Effector memory CD8-positive, alpha-beta T cell (primary cell): ENCODE data around the gene TACR2.

Source experiments
- ATAC-seq: fragments of 150-1000 bp; cut with Tn5 transposase; replicated peaks from 2 replicates; pipeline ENCODE4 v1.10.0; 2021; ENCODE audit warnings: mild to moderate bottlenecking, moderate library complexity
- DNase-seq, 3 experiments: peaks; one replicate each; pipeline ENCODE4 v3.0.0; 2021
- H3K27ac Mint-ChIP-seq, 2 donors: one replicate each; pipeline ENCODE4 v1.8.0; 2022; ENCODE audit warnings: mild to moderate bottlenecking in 2 of 2, mixed read lengths in 2 of 2, moderate library complexity in 2 of 2
- H3K27me3 Mint-ChIP-seq, 2 donors: one replicate each; pipeline ENCODE4 v1.8.0; 2022; ENCODE audit warnings: mixed read lengths in 2 of 2
- H3K36me3 Mint-ChIP-seq: one replicate; pipeline ENCODE4 v1.8.0; 2022; ENCODE audit warnings: mild to moderate bottlenecking, moderate library complexity, mixed read lengths; ENCODE audit not compliant: insufficient read depth
- H3K4me1 Mint-ChIP-seq, 2 donors: one replicate each; pipeline ENCODE4 v1.8.0; 2022; ENCODE audit warnings: low read depth in 2 of 2, mixed read lengths in 2 of 2
- H3K4me3 Mint-ChIP-seq, 2 donors: one replicate each; pipeline ENCODE4 v1.8.0; 2022; ENCODE audit warnings: mild to moderate bottlenecking in 2 of 2, mixed read lengths in 2 of 2, moderate library complexity in 2 of 2
- H3K9me3 Mint-ChIP-seq, 2 donors: one replicate each; pipeline ENCODE4 v1.8.0; 2022; ENCODE audit warnings: mixed read lengths in 2 of 2

Gene TACR2

GRCh38 chr10:69361303-69361614 lies 55.5 kb downstream of the TACR2 start:
- Mint-ChIP-seq H3K27ac (peak overlapping the region; percentile 83 to 91), H3K9me3 (no peaks in the 10 kb centered on the region), H3K36me3 (peaks cover 15% of the 10 kb centered on the region), H3K27me3 (no peaks in the 10 kb centered on the region), H3K4me3 (peak overlapping the region in 1 of 2 donors; percentile 81), H3K4me1 (peaks cover 45% of the 10 kb centered on the region in 2 donors)
- ATAC-seq: no peak
- DNase-seq: no peak

DNA sequence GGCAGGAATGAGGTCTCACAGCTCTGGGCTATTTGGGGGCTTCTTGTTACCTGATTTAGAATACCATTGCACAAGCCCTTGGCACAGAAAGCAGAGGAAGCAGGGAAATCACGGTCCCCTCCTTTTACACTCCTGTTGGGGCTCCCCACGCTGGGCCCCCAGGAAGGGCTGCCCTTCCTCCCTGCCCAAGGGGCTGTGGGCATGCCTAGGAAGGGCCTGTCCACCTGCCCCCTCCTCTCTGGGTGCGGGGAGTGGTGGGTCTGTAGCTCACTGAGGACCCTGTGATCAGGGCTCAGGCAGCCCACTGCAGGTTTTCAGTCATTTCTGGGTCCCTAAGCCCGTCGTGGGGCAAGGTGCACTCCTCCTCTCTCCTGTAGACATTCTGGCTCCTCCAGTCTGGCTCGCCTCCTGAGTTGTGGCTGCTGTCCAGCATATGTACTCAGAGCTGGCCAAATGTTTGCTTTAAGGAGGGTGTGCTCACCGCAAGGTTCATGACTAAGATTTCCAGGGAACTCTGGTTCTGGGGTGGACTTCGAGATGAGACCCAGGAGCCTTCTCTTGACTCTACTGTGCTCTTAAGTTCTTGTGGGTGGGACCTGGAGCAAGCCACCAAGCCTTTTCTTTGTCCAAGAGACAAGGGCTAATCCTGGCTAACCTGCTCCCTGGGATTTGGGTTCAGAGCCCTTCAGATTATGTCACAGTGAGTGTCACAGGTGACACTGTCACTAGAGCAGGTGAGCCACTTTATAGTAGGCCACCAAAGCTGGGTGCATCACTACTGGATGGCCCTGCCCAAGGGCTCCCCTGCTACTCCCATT lies 56.0 kb downstream of the TACR2 start:
- Mint-ChIP-seq H3K9me3 (no peaks in the 10 kb centered on the region), H3K36me3 (peaks cover 15% of the 10 kb centered on the region), H3K27me3 (no peaks in the 10 kb centered on the region), H3K27ac (peak overlapping the region; percentile 83 to 91), H3K4me1 (peaks cover 45% of the 10 kb centered on the region in 2 donors), H3K4me3 (peak overlapping the region in 1 of 2 donors; percentile 81)
- no peak for DNase-seq
- ATAC-seq: no peak

DNA sequence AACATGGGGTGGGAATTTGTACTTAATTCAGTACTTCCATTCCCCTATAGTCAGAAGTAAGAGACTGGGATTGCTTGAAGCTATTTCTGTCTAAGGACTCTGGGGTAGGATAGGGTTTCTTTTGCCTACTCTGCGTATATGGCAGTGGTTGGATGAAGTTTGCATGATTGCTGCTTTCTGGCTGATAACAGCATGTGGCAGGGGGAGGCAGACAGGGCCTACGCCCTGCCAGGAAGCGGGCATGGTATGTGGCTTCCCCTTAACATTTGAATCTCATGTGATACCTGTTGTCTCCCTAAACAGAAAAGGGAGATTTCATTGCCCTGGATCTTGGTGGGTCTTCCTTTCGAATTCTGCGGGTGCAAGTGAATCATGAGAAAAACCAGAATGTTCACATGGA lies 57.1 kb downstream of the TACR2 start:
- peak overlapping the region in 1 of 2 donors; percentile 81 for H3K4me3 Mint-ChIP-seq
- peak; percentile 87 for ATAC-seq
- H3K4me1 Mint-ChIP-seq: peaks cover 45% of the 10 kb centered on the region in 2 donors

GRCh38 chr10:69359148-69359547 lies 57.6 kb downstream of the TACR2 start:
- Mint-ChIP-seq H3K27ac (peak overlapping the region; percentile 78 to 91), H3K36me3 (peaks cover 4% of the 10 kb centered on the region), H3K4me3 (peak overlapping the region in 1 of 2 donors; percentile 81), H3K27me3 (no peaks in the 10 kb centered on the region), H3K9me3 (no peaks in the 10 kb centered on the region), H3K4me1 (peaks cover 44 to 46% of the 10 kb centered on the region in 2 donors)
- ATAC-seq (peak; percentile 16), DNase-seq (no peak)

More for the DNA sequence above, 57.1 kb downstream of the TACR2 start:
- Mint-ChIP-seq H3K27me3 (no peaks in the 10 kb centered on the region), H3K27ac (peak overlapping the region; percentile 78 to 91), H3K9me3 (no peaks in the 10 kb centered on the region), H3K36me3 (peaks cover 8% of the 10 kb centered on the region)
- DNase-seq: peak in 2 of 3 experiments; percentile 25 to 40

DNA sequence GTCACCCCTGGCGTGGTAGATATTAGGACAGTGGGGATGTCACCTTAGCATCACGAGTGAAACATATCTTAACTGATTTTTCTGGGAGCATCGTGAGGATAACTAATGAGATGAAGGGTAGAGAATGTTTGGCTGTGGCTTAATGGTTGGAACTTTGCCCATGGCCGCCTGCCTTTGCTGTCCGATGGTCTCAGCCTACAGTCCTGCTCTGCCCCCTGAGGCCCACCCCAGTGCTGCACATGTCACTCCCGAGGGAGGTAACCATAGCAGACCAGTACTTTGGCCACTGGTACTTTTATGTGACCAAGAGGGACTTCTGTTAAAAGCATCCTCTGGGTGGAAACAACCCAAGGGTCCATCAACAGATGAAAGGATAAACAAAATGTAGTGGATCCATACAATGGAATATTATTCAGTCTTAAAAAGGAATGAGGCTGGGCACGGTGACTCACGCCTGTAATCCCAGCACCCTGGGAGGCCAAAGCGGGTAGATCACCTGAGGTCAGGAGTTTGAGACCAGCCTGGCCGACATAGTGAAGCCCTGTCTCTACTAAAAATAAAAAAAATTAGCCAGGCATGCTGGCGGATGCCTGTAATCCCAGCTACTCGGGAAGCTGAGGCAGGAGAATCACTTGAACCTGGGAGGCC lies 58.4 kb downstream of the TACR2 start:
- ATAC-seq (no peak), DNase-seq (no peak)
- Mint-ChIP-seq H3K27me3 (no peaks in the 10 kb centered on the region), H3K27ac (peak overlapping the region; percentile 78 to 91), H3K9me3 (no peaks in the 10 kb centered on the region), H3K4me1 (peaks cover 39 to 44% of the 10 kb centered on the region in 2 donors), H3K4me3 (peak overlapping the region in 1 of 2 donors; percentile 23), H3K36me3 (peaks cover 3% of the 10 kb centered on the region)

DNA sequence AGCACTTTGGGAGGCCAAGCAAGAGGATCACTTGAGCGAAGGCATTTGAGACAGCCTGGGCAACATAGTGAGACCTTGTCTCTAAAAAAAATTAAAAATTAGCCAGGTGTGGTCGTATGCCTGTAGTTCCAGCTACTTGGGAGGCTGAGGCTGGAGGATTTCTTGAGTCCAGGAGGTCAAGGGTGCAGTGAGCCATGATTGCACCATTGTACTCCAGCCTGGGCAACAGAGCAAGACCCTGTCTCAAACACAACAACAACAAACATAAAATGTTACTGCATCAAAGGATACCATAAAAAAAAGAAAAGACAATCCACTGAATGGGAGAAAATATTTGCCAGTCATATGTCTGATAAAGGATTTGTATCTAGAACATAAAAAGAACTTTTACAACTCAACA lies 60.5 kb downstream of the TACR2 start:
- DNase-seq (no peak), ATAC-seq (no peak)
- no peak overlapping the region for H3K4me3 Mint-ChIP-seq
- no peaks in the 10 kb centered on the region for H3K27me3 Mint-ChIP-seq
- peaks cover 9% of the 10 kb centered on the region for H3K36me3 Mint-ChIP-seq
- H3K4me1 Mint-ChIP-seq: peaks cover 28 to 33% of the 10 kb centered on the region in 2 donors
- H3K27ac Mint-ChIP-seq: peak overlapping the region in 1 of 2 donors; percentile 23
- no peaks in the 10 kb centered on the region for H3K9me3 Mint-ChIP-seq

GRCh38 chr10:69353977-69354635 lies 62.6 kb downstream of the TACR2 start:
- Mint-ChIP-seq H3K4me3 (no peak overlapping the region), H3K27ac (peak overlapping the region; percentile 23 to 77), H3K9me3 (no peaks in the 10 kb centered on the region), H3K27me3 (no peaks in the 10 kb centered on the region), H3K36me3 (peaks cover 12% of the 10 kb centered on the region), H3K4me1 (peaks cover 13 to 27% of the 10 kb centered on the region in 2 donors)
- DNase-seq: no peak
- ATAC-seq: no peak
